Caco-2 (cell line): Measurements from ENCODE around the gene CTAG1B. TPM values are rescaled to one million over a fixed set of nuclear protein-coding genes. Genes with fewer than 3 reads are reported as not detected.
"Not testable (repeated sequence)": the region's sequence is repeated elsewhere in the genome, so short reads cannot be mapped to it uniquely, and the experiment has no call there.

ENCODE experiments used
- BruUV-seq: library from RNA; stranded (reverse); fragments of 400-500 nt; replicated peaks from 2 replicates; lab custom pipeline; 2021; lab: Mats Ljungman, UMichigan
- CTCF ChIA-PET: fragments of 300-600 bp; sonication (Branson Sonifier 250); formaldehyde crosslinking; loops from one replicate; lab custom pipeline; 2022; ENCODE audit warnings: antibody characterized with exemption; lab: Charles Lee
- POLR2A ChIA-PET: fragments of 300-600 bp; sonication (Branson Sonifier 250); formaldehyde crosslinking; loops from one replicate; lab custom pipeline; 2022; ENCODE audit warnings: antibody characterized with exemption; lab: Charles Lee
- DNase-seq, 2 experiments: peaks; one replicate each; pipeline versions ENCODE4 v3.0.0 to v3.0.0-alpha.2; 2020 to 2022
- H3K27me3 ChIP-seq: replicated peaks from 2 replicates; pipeline ENCODE4 v1.6.0; 2011; ENCODE audit warnings: low read length; ENCODE audit not compliant: control insufficient read depth, insufficient read depth
- H3K36me3 ChIP-seq: 2 replicates; pipeline ENCODE4 v1.5.1; 2011; ENCODE audit warnings: low read length; ENCODE audit not compliant: control insufficient read depth, insufficient read depth
- H3K4me1 ChIP-seq: fragments of 250-450 bp; sonication (Bioruptor Pico); 2 replicates; pipeline ENCODE4 v1.5.1; 2020; ENCODE audit warnings: mild to moderate bottlenecking
- H3K4me3 ChIP-seq: 2 replicates; pipeline ENCODE4 v1.5.1; 2011; ENCODE audit warnings: low read depth, mild to moderate bottlenecking, control low read depth, low read length
- H3K9me3 ChIP-seq: fragments of 250-450 bp; sonication (Bioruptor Pico); 2 replicates; pipeline ENCODE4 v1.5.1; 2020; ENCODE audit warnings: mild to moderate bottlenecking, moderate library complexity
- H3K27ac Mint-ChIP-seq: one replicate; pipeline ENCODE4 v1.8.0; 2022; ENCODE audit warnings: mixed read lengths; ENCODE audit not compliant: unreplicated experiment
- H3K27me3 Mint-ChIP-seq: one replicate; pipeline ENCODE4 v1.8.0; 2022; ENCODE audit warnings: mixed read lengths; ENCODE audit not compliant: insufficient read depth, unreplicated experiment
- H3K36me3 Mint-ChIP-seq: one replicate; pipeline ENCODE4 v1.8.0; 2022; ENCODE audit warnings: mild to moderate bottlenecking, mixed read lengths; ENCODE audit not compliant: insufficient read depth, unreplicated experiment
- H3K4me1 Mint-ChIP-seq: one replicate; pipeline ENCODE4 v1.8.0; 2022; ENCODE audit warnings: low read depth, mixed read lengths; ENCODE audit not compliant: unreplicated experiment
- H3K4me3 Mint-ChIP-seq: one replicate; pipeline ENCODE4 v1.8.0; 2022; ENCODE audit warnings: mild to moderate bottlenecking, moderate library complexity, mixed read lengths; ENCODE audit not compliant: unreplicated experiment
- H3K9me3 Mint-ChIP-seq: one replicate; pipeline ENCODE4 v1.8.0; 2022; ENCODE audit warnings: mixed read lengths; ENCODE audit not compliant: unreplicated experiment
- intact Hi-C: fragments of 100-400 bp; cut with micrococcal nuclease; formaldehyde crosslinking; loops from one replicate; pipeline ENCODE4 v1.10.0; 2022; ENCODE audit not compliant: unreplicated experiment
- total RNA-seq: library from RNA; stranded (reverse); gene quantifications from 2 replicates; pipeline ENCODE4 v1.2.3, GENCODE V29; 2022
- TF ChIP-seq, protein P1 (sequence below), 2 experiments: fragments of 200-600 bp in 1 of 2; IDR thresholded peaks; 1 replicate in 1 of 2; 2 replicates in 1 of 2; pipeline versions ENCODE4 v1.5.1 to v1.8.0; 2011 to 2022; ENCODE audit warnings: antibody characterized with exemption in 1 of 2, control low read depth in 1 of 2, inconsistent platforms in 1 of 2, low read depth in 1 of 2, low read length in 1 of 2, mild to moderate bottlenecking in 1 of 2, moderate library complexity in 1 of 2; ENCODE audit not compliant: insufficient read depth in 1 of 2, severe bottlenecking in 1 of 2, unreplicated experiment in 1 of 2

CTAG1B gene
- total RNA-seq, 1 experiment from 2014 or later, result not detected

GRCh38 chrX:154593201-154593600 is 25.9 kb downstream of the CTAG1B start:
- H3K4me3 Mint-ChIP-seq, result no peak overlapping the region
- no peaks in the 10 kb centered on the region for H3K36me3 ChIP-seq

GRCh38 chrX:154592505-154592904 is 26.6 kb downstream of the CTAG1B start:
- no peak overlapping the region for H3K4me3 Mint-ChIP-seq
- ChIA-PET POLR2A (no interaction called here), CTCF (no interaction called here)
- no peaks in the 10 kb centered on the region for H3K9me3 ChIP-seq
- no peak for DNase-seq
- H3K4me3 ChIP-seq, result no peak overlapping the region
- intact Hi-C loops, result no loop called here
- no TSS peak for BruUV-seq
- TF ChIP-seq, protein P1, sequence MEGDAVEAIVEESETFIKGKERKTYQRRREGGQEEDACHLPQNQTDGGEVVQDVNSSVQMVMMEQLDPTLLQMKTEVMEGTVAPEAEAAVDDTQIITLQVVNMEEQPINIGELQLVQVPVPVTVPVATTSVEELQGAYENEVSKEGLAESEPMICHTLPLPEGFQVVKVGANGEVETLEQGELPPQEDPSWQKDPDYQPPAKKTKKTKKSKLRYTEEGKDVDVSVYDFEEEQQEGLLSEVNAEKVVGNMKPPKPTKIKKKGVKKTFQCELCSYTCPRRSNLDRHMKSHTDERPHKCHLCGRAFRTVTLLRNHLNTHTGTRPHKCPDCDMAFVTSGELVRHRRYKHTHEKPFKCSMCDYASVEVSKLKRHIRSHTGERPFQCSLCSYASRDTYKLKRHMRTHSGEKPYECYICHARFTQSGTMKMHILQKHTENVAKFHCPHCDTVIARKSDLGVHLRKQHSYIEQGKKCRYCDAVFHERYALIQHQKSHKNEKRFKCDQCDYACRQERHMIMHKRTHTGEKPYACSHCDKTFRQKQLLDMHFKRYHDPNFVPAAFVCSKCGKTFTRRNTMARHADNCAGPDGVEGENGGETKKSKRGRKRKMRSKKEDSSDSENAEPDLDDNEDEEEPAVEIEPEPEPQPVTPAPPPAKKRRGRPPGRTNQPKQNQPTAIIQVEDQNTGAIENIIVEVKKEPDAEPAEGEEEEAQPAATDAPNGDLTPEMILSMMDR (IDR thresholded peaks at IDR 0.05; ENCODE audit: insufficient read depth in 1 of 2, low read depth in 1 of 2, low read length in 1 of 2, severe bottlenecking in 1 of 2, unreplicated experiment in 1 of 2), result no peak
- no peaks in the 10 kb centered on the region for H3K4me1 ChIP-seq
- peaks cover 3% of the 10 kb centered on the region for H3K27me3 Mint-ChIP-seq
- H3K27me3 ChIP-seq, result no peaks in the 10 kb centered on the region
- no peaks in the 10 kb centered on the region for H3K36me3 Mint-ChIP-seq
- H3K9me3 Mint-ChIP-seq, result peaks cover 10% of the 10 kb centered on the region
- no peak overlapping the region for H3K27ac Mint-ChIP-seq
- H3K36me3 ChIP-seq, result no peaks in the 10 kb centered on the region
- H3K4me1 Mint-ChIP-seq, result no peaks in the 10 kb centered on the region

More at GRCh38 chrX:154593201-154593600, 25.9 kb downstream of the CTAG1B start:
- Histone ChIP-seq H3K4me1 (no peaks in the 10 kb centered on the region), H3K27me3 (no peaks in the 10 kb centered on the region), H3K4me3 (no peak overlapping the region), H3K9me3 (no peaks in the 10 kb centered on the region)
- CTCF ChIA-PET, result no interaction called here
- H3K36me3 Mint-ChIP-seq, result no peaks in the 10 kb centered on the region
- TF ChIP-seq, protein P1 (IDR thresholded peaks at IDR 0.05; ENCODE audit: insufficient read depth in 1 of 2, low read depth in 1 of 2, low read length in 1 of 2, severe bottlenecking in 1 of 2, unreplicated experiment in 1 of 2), result no peak
- no peaks in the 10 kb centered on the region for H3K4me1 Mint-ChIP-seq
- POLR2A ChIA-PET, result no interaction called here
- H3K9me3 Mint-ChIP-seq, result peaks cover 10% of the 10 kb centered on the region
- intact Hi-C loops, result no loop called here
- peaks cover 3% of the 10 kb centered on the region for H3K27me3 Mint-ChIP-seq
- no TSS peak for BruUV-seq
- H3K27ac Mint-ChIP-seq, result no peak overlapping the region
- DNase-seq, result no peak

DNA sequence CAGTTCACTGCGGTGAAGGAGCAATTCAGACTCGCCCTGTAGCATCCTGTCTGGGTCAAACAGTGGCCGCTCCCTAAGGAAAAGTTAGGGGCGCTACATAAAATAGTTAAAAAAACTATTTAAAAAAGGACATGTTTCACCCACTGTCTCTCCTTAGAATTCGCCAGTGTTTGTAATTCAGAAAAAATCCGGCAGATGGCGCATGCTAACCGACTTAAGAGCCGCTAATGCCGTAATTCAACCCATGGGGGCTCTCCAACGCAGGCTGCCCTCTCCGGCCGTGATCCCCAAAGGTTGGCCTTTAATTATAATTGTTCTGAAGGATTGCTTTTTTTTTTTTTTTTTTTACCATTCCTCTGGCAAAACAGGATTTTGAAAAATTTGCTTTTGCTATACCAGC is 28.7 kb downstream of the CTAG1B start:
- H3K9me3 Mint-ChIP-seq, CTCF ChIA-PET, H3K27ac Mint-ChIP-seq, H3K4me3 ChIP-seq, DNase-seq, H3K9me3 ChIP-seq, intact Hi-C loops, BruUV-seq, H3K36me3 Mint-ChIP-seq, POLR2A ChIA-PET, H3K4me1 ChIP-seq, H3K27me3 Mint-ChIP-seq, H3K4me3 Mint-ChIP-seq, H3K4me1 Mint-ChIP-seq, H3K36me3 ChIP-seq, H3K27me3 ChIP-seq: not testable (repeated sequence)

DNA sequence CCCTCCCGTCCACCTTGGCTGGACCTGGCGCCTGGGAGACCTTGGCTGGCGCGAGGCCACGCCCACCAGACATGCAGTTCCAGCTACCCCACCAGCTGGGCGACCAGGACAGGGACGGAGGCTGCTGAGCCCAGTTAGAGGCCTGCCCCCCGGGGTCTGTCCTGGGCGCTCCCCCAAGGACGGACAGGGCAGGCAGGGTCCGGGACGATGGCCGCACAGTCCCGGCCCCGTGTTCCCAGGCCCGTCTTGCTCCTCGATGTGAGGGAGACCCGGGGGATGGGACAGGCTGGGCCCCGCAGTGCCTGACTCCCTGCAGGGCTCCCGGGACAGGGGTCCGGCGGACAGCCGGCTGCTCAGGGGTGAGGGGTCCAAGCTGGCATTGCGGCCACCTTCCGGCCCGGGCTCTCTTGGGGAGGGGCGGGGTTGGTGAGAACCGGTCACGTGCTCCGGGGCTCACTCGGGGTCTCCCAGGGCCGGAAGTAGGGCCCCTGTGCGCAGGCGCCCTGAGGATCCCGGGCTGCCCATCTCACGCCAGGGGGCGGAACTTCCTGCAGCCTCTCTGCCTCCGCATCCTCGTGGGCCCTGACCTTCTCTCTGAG is 34.4 kb downstream of the CTAG1B start, which contains the start of gene CTAG1A:
Gene CTAG1A (plus strand): TSS at position 549 of the 599 bp plus-strand sequence. CDS start 74 bp downstream, outside the sequence.
- H3K4me1 Mint-ChIP-seq, H3K4me3 Mint-ChIP-seq, H3K36me3 ChIP-seq, H3K9me3 Mint-ChIP-seq, H3K4me1 ChIP-seq, CTCF ChIA-PET, H3K4me3 ChIP-seq, DNase-seq, intact Hi-C loops, H3K27ac Mint-ChIP-seq, H3K27me3 ChIP-seq, POLR2A ChIA-PET, H3K9me3 ChIP-seq, BruUV-seq, H3K36me3 Mint-ChIP-seq, H3K27me3 Mint-ChIP-seq: not testable (repeated sequence)

- H3K4me1 ChIP-seq, H3K4me3 ChIP-seq, H3K9me3 ChIP-seq, intact Hi-C loops, POLR2A ChIA-PET, H3K4me3 Mint-ChIP-seq, H3K36me3 ChIP-seq, H3K9me3 Mint-ChIP-seq, H3K27me3 ChIP-seq, H3K36me3 Mint-ChIP-seq, H3K27me3 Mint-ChIP-seq, H3K4me1 Mint-ChIP-seq, DNase-seq, BruUV-seq, CTCF ChIA-PET, H3K27ac Mint-ChIP-seq: not testable (repeated sequence)
Observed at GRCh38 chrX:154582994-154583393, 36.1 kb downstream of the CTAG1B start.
